ENCODE results near the gene CIT.
"Not testable (repeated sequence)": the region's sequence is repeated elsewhere in the genome, so short reads cannot be mapped to it uniquely, and the experiment has no call there.

CIT gene

GRCh38 chr12:119711693-119712092 lies 165.4 kb downstream of the CIT start:
- no peaks in the 10 kb centered on the region for H3K9me3 ChIP-seq (ENCODE audit: control insufficient read depth, low read length)
- DNase-seq: no peak
- H3K27me3 ChIP-seq (replicated peaks; ENCODE audit: control insufficient read depth, insufficient read depth, low read length, poor library complexity, severe bottlenecking): no peaks in the 10 kb centered on the region
- H3K4me3 ChIP-seq (ENCODE audit: insufficient read depth, low read depth, low read length, poor library complexity, severe bottlenecking): no peak overlapping the region
- H3K27ac ChIP-seq (ENCODE audit: insufficient read depth, low read length, poor library complexity, severe bottlenecking): no peak overlapping the region
- no peaks in the 10 kb centered on the region for H3K36me3 ChIP-seq (ENCODE audit: control insufficient read depth, insufficient read depth, low read length)
- no peaks in the 10 kb centered on the region for H3K4me1 ChIP-seq (ENCODE audit: control insufficient read depth, insufficient read depth, low read length, poor library complexity, severe bottlenecking)

- no peak for DNase-seq
- Histone ChIP-seq H3K27me3 (replicated peaks; ENCODE audit: control insufficient read depth, insufficient read depth, low read length, poor library complexity, severe bottlenecking) (no peaks in the 10 kb centered on the region), H3K27ac (ENCODE audit: insufficient read depth, low read length, poor library complexity, severe bottlenecking) (no peak overlapping the region), H3K4me1 (ENCODE audit: control insufficient read depth, insufficient read depth, low read length, poor library complexity, severe bottlenecking) (no peaks in the 10 kb centered on the region), H3K9me3 (ENCODE audit: control insufficient read depth, low read length) (no peaks in the 10 kb centered on the region), H3K4me3 (ENCODE audit: insufficient read depth, low read depth, low read length, poor library complexity, severe bottlenecking) (no peak overlapping the region), H3K36me3 (ENCODE audit: control insufficient read depth, insufficient read depth, low read length) (no peaks in the 10 kb centered on the region)
Measured at GRCh38 chr12:119710965-119711551, 166.1 kb downstream of the CIT start.

GRCh38 chr12:119710374-119710964 lies 166.7 kb downstream of the CIT start:
- Histone ChIP-seq H3K36me3 (ENCODE audit: control insufficient read depth, insufficient read depth, low read length) (no peaks in the 10 kb centered on the region), H3K27ac (ENCODE audit: insufficient read depth, low read length, poor library complexity, severe bottlenecking) (no peak overlapping the region), H3K9me3 (ENCODE audit: control insufficient read depth, low read length) (no peaks in the 10 kb centered on the region), H3K4me1 (ENCODE audit: control insufficient read depth, insufficient read depth, low read length, poor library complexity, severe bottlenecking) (no peaks in the 10 kb centered on the region), H3K27me3 (replicated peaks; ENCODE audit: control insufficient read depth, insufficient read depth, low read length, poor library complexity, severe bottlenecking) (no peaks in the 10 kb centered on the region), H3K4me3 (ENCODE audit: insufficient read depth, low read depth, low read length, poor library complexity, severe bottlenecking) (no peak overlapping the region)
- no peak for DNase-seq

- H3K4me1 ChIP-seq (ENCODE audit: control insufficient read depth, insufficient read depth, low read length, poor library complexity, severe bottlenecking); H3K9me3 ChIP-seq (ENCODE audit: control insufficient read depth, low read length); DNase-seq; H3K27me3 ChIP-seq (replicated peaks; ENCODE audit: control insufficient read depth, insufficient read depth, low read length, poor library complexity, severe bottlenecking); H3K36me3 ChIP-seq (ENCODE audit: control insufficient read depth, insufficient read depth, low read length); H3K4me3 ChIP-seq (ENCODE audit: insufficient read depth, low read depth, low read length, poor library complexity, severe bottlenecking); H3K27ac ChIP-seq (ENCODE audit: insufficient read depth, low read length, poor library complexity, severe bottlenecking): not testable (repeated sequence)
Measured at GRCh38 chr12:119706427-119706826, 170.7 kb downstream of the CIT start.

GRCh38 chr12:119705182-119705581 lies 171.9 kb downstream of the CIT start:
- Histone ChIP-seq H3K36me3 (ENCODE audit: control insufficient read depth, insufficient read depth, low read length) (no peaks in the 10 kb centered on the region), H3K27ac (ENCODE audit: insufficient read depth, low read length, poor library complexity, severe bottlenecking) (no peak overlapping the region), H3K9me3 (ENCODE audit: control insufficient read depth, low read length) (no peaks in the 10 kb centered on the region), H3K4me1 (ENCODE audit: control insufficient read depth, insufficient read depth, low read length, poor library complexity, severe bottlenecking) (no peaks in the 10 kb centered on the region), H3K27me3 (replicated peaks; ENCODE audit: control insufficient read depth, insufficient read depth, low read length, poor library complexity, severe bottlenecking) (no peaks in the 10 kb centered on the region), H3K4me3 (ENCODE audit: insufficient read depth, low read depth, low read length, poor library complexity, severe bottlenecking) (no peak overlapping the region)
- DNase-seq: no peak

- no peak overlapping the region for H3K4me3 ChIP-seq (ENCODE audit: insufficient read depth, low read depth, low read length, poor library complexity, severe bottlenecking)
- no peaks in the 10 kb centered on the region for H3K27me3 ChIP-seq (replicated peaks; ENCODE audit: control insufficient read depth, insufficient read depth, low read length, poor library complexity, severe bottlenecking)
- no peak overlapping the region for H3K27ac ChIP-seq (ENCODE audit: insufficient read depth, low read length, poor library complexity, severe bottlenecking)
- H3K36me3 ChIP-seq (ENCODE audit: control insufficient read depth, insufficient read depth, low read length): no peaks in the 10 kb centered on the region
- H3K4me1 ChIP-seq (ENCODE audit: control insufficient read depth, insufficient read depth, low read length, poor library complexity, severe bottlenecking): no peaks in the 10 kb centered on the region
- DNase-seq: no peak
- H3K9me3 ChIP-seq (ENCODE audit: control insufficient read depth, low read length): no peaks in the 10 kb centered on the region
Measured at GRCh38 chr12:119704065-119704747, 172.9 kb downstream of the CIT start.

- no peak overlapping the region for H3K4me3 ChIP-seq (ENCODE audit: insufficient read depth, low read depth, low read length, poor library complexity, severe bottlenecking)
- no peak for DNase-seq
- H3K27ac ChIP-seq (ENCODE audit: insufficient read depth, low read length, poor library complexity, severe bottlenecking): no peak overlapping the region
- no peaks in the 10 kb centered on the region for H3K4me1 ChIP-seq (ENCODE audit: control insufficient read depth, insufficient read depth, low read length, poor library complexity, severe bottlenecking)
- no peaks in the 10 kb centered on the region for H3K36me3 ChIP-seq (ENCODE audit: control insufficient read depth, insufficient read depth, low read length)
- no peaks in the 10 kb centered on the region for H3K9me3 ChIP-seq (ENCODE audit: control insufficient read depth, low read length)
- no peaks in the 10 kb centered on the region for H3K27me3 ChIP-seq (replicated peaks; ENCODE audit: control insufficient read depth, insufficient read depth, low read length, poor library complexity, severe bottlenecking)
Measured at GRCh38 chr12:119700078-119700477, 177.0 kb downstream of the CIT start.

GRCh38 chr12:119699199-119699760 lies 177.8 kb downstream of the CIT start:
- no peak for DNase-seq
- H3K9me3 ChIP-seq (ENCODE audit: control insufficient read depth, low read length): no peaks in the 10 kb centered on the region
- H3K27me3 ChIP-seq (replicated peaks; ENCODE audit: control insufficient read depth, insufficient read depth, low read length, poor library complexity, severe bottlenecking): no peaks in the 10 kb centered on the region
- H3K36me3 ChIP-seq (ENCODE audit: control insufficient read depth, insufficient read depth, low read length): no peaks in the 10 kb centered on the region
- no peaks in the 10 kb centered on the region for H3K4me1 ChIP-seq (ENCODE audit: control insufficient read depth, insufficient read depth, low read length, poor library complexity, severe bottlenecking)
- H3K27ac ChIP-seq (ENCODE audit: insufficient read depth, low read length, poor library complexity, severe bottlenecking): no peak overlapping the region
- H3K4me3 ChIP-seq (ENCODE audit: insufficient read depth, low read depth, low read length, poor library complexity, severe bottlenecking): no peak overlapping the region

GRCh38 chr12:119696943-119697342 lies 180.2 kb downstream of the CIT start:
- Histone ChIP-seq H3K4me1 (ENCODE audit: control insufficient read depth, insufficient read depth, low read length, poor library complexity, severe bottlenecking) (no peaks in the 10 kb centered on the region), H3K27me3 (replicated peaks; ENCODE audit: control insufficient read depth, insufficient read depth, low read length, poor library complexity, severe bottlenecking) (no peaks in the 10 kb centered on the region), H3K9me3 (ENCODE audit: control insufficient read depth, low read length) (no peaks in the 10 kb centered on the region), H3K4me3 (ENCODE audit: insufficient read depth, low read depth, low read length, poor library complexity, severe bottlenecking) (no peak overlapping the region), H3K27ac (ENCODE audit: insufficient read depth, low read length, poor library complexity, severe bottlenecking) (no peak overlapping the region), H3K36me3 (ENCODE audit: control insufficient read depth, insufficient read depth, low read length) (no peaks in the 10 kb centered on the region)
- DNase-seq: no peak

GRCh38 chr12:119695034-119695433 lies 182.1 kb downstream of the CIT start:
- Histone ChIP-seq H3K4me1 (ENCODE audit: control insufficient read depth, insufficient read depth, low read length, poor library complexity, severe bottlenecking) (no peaks in the 10 kb centered on the region), H3K27me3 (replicated peaks; ENCODE audit: control insufficient read depth, insufficient read depth, low read length, poor library complexity, severe bottlenecking) (no peaks in the 10 kb centered on the region), H3K9me3 (ENCODE audit: control insufficient read depth, low read length) (no peaks in the 10 kb centered on the region), H3K36me3 (ENCODE audit: control insufficient read depth, insufficient read depth, low read length) (no peaks in the 10 kb centered on the region), H3K4me3 (ENCODE audit: insufficient read depth, low read depth, low read length, poor library complexity, severe bottlenecking) (no peak overlapping the region), H3K27ac (ENCODE audit: insufficient read depth, low read length, poor library complexity, severe bottlenecking) (no peak overlapping the region)
- DNase-seq: no peak
